LHCN-M2 (cell line): ENCODE results near the gene UNK. TPM values are rescaled to one million over a fixed set of nuclear protein-coding genes. Genes with fewer than 3 reads are reported as not detected.
A peak's percentile ranks its signal among the peaks of the same experiment; 100 is the strongest.

Experiments used
- DNase-seq: peaks from one replicate; pipeline ENCODE4 v3.0.0-alpha.2; 2012; ENCODE audit warnings: low read depth
- total RNA-seq: library from RNA; depleted of rRNA; stranded (reverse); fragments of >200 nt; gene quantifications from 2 replicates; pipeline ENCODE4 v1.2.3, GENCODE V29; 2014

The UNK gene
- total RNA-seq, 1 experiment from 2014 or later, result 18.8 TPM

GRCh38 chr17:75819116-75819515 is 34.5 kb downstream of the UNK start:
- no peak for DNase-seq

GRCh38 chr17:75819678-75820077 is 35.1 kb downstream of the UNK start:
- DNase-seq, result no peak

GRCh38 chr17:75820094-75821080 is 35.8 kb downstream of the UNK start:
- DNase-seq, result no peak

GRCh38 chr17:75821552-75821951 is 36.9 kb downstream of the UNK start:
- no peak for DNase-seq

GRCh38 chr17:75822119-75822799 is 37.7 kb downstream of the UNK start:
- no peak for DNase-seq

GRCh38 chr17:75822800-75823166 is 38.2 kb downstream of the UNK start:
- no peak for DNase-seq

- DNase-seq, result no peak
These were observed 38.8 kb downstream of the UNK start for GRCh38 chr17:75823257-75824041.

GRCh38 chr17:75824050-75824552 is 39.5 kb downstream of the UNK start:
- DNase-seq, result no peak

GRCh38 chr17:75824666-75825065 is 40.1 kb downstream of the UNK start:
- DNase-seq, result no peak

GRCh38 chr17:75825149-75825552 is 40.5 kb downstream of the UNK start:
- DNase-seq, result no peak

- no peak for DNase-seq
These were observed 41.3 kb downstream of the UNK start for GRCh38 chr17:75825748-75826370.

GRCh38 chr17:75826561-75827307 is 42.1 kb downstream of the UNK start:
- no peak for DNase-seq

- peak; percentile 43 for DNase-seq
These were observed 42.9 kb downstream of the UNK start for GRCh38 chr17:75827308-75828075.

- no peak for DNase-seq
These were observed 43.4 kb downstream of the UNK start for GRCh38 chr17:75828076-75828400.

- no peak for DNase-seq
These were observed 44.1 kb downstream of the UNK start for GRCh38 chr17:75828741-75829140.

GRCh38 chr17:75829747-75830146 is 45.1 kb downstream of the UNK start:
- no peak for DNase-seq

GRCh38 chr17:75830164-75831031 is 45.8 kb downstream of the UNK start:
- DNase-seq, result no peak

GRCh38 chr17:75831032-75831571 is 46.5 kb downstream of the UNK start:
- no peak for DNase-seq
